Tongue (tissue), 2 donors: Measurements from ENCODE around the gene SLC22A1. TPM values are rescaled to one million over a fixed set of nuclear protein-coding genes. Genes with fewer than 3 reads are reported as not detected.
"Not testable (repeated sequence)": the region's sequence is repeated elsewhere in the genome, so short reads cannot be mapped to it uniquely, and the experiment has no call there.

Experiments
- DNase-seq: peaks from one replicate; pipeline ENCODE4 v3.0.0-alpha.2; 2015
- total RNA-seq: library from RNA; depleted of rRNA; stranded (reverse); fragments of >200 nt; gene quantifications from one replicate; pipeline ENCODE4 v1.2.3, GENCODE V29; 2014

Gene SLC22A1
- total RNA-seq, 1 donor from 2014 or later = not detected

DNA sequence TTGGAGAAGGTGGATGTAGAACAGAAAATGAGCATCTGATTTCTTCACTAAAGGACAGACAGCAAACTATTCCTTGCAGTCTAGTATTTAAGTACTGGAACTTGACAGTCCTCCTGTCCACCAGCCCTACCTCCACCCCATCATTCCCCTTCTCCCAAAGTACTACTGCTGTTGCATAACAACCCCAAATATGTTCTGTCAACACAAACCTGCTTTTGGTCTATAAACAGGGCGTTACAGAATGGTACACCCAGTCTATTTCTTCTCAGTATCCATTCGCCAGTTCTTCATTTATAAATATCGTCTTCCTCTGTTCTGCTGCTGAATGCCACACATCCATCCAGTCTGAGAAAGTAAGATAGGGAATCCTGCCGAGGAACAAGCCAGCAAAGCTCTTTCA, 27.7 kb upstream of the SLC22A1 start:
- no peak for DNase-seq

GRCh38 chr6:160095146-160095845, 26.3 kb upstream of the SLC22A1 start:
- DNase-seq = no peak

DNA sequence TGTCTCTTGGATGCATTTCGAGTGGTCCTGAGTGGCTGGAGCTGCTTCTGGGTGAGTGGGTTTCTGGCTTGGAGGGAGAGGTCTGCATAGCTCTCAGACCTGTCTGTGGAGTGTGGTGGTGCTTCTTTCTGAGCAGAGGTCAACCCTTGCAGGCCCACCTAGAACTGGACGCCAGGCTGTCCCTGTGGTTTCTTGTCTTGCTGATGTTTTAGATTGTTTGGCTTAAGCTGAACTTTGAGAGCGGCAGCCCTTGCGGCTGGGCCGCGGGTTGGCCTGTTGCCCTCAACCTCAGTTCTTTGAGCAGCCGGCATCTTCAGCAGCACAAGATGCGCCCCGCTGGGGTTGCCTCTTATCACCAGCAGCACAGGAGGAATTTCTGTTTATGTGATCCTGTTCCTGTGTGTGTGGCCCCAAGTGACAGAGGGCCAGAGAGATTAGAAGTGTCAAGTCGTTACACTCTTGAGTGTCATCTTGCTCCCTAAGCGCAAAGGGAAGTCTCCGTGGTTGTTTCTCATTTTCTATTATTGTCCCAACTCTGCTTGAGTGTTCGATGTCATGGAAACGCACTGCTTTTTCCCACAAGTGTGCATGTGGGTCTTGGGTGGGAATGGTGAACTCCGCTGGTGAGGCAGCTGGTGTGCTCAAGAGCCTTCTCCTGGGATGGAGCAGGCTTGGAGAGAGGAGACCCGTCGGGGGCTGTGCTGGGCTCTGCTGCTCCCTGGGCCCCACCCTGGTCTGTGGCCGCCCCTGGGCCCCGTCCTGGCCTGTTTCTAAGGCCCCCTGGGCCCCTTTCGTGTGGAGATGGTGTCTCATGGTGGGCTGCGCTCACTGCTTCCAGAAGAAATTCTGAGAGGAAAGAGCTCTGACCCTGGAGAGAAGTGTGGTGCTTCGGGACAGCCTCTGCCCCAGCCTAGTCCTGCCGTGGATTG, 20.1 kb upstream of the SLC22A1 start:
- DNase-seq = no peak

- DNase-seq = no peak
Observed at GRCh38 chr6:160102399-160102798, 19.2 kb upstream of the SLC22A1 start.

DNA sequence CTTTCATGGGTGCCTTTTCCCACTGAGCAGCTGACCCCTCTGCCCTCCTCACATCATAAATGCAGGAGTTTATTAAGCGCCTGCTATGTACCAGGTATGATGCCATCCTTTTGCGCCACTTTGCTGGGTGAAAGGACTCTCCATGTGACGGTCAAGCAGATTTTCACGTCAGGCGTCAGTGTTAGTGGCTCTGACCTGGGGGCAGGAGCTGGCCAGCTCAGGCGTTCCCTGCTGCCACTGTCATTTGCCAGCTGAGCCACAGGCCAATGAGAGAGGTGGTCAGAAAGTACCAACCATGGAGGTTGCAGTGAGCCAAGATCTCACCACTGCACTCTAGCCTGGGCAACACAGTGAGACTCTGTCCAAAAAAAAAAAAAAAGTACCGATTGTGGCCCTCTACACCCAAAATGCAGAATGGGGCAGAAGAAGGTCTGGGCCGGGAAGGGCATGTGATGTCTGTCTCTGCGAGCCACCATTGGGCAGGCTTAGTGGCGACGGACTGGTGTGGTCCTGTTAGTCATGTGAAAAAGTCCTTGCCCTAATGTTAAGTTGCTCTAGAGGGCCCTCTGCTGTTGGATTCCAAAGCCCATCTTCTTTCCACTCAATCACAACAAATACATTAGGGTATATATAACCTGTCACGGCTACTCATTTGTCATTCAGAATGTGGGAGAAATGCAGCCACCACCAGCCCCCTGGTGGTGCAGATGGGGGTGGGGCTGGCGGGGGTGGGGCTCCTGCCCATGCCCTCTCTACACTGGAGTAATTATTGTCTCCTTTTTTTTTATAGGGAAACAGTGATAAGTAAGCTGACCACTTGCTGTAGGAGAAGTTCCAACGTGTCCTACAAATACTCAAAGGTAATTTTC, 18.4 kb upstream of the SLC22A1 start:
- peak; percentile 27 for DNase-seq

DNA sequence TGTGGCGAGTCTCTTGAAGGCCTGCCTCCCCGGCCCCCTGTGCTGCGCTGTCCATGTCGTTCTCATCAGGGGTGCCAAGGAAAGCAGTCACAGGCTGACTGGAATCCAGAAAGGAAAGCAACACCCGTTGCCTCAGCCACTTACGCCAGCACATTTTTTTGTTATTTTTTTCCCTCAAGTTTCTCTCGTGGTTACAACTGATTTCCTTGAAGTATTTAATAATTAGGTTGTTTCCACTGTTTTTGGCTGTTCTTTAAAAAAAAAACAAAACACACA, 17.9 kb upstream of the SLC22A1 start:
- no peak for DNase-seq

DNA sequence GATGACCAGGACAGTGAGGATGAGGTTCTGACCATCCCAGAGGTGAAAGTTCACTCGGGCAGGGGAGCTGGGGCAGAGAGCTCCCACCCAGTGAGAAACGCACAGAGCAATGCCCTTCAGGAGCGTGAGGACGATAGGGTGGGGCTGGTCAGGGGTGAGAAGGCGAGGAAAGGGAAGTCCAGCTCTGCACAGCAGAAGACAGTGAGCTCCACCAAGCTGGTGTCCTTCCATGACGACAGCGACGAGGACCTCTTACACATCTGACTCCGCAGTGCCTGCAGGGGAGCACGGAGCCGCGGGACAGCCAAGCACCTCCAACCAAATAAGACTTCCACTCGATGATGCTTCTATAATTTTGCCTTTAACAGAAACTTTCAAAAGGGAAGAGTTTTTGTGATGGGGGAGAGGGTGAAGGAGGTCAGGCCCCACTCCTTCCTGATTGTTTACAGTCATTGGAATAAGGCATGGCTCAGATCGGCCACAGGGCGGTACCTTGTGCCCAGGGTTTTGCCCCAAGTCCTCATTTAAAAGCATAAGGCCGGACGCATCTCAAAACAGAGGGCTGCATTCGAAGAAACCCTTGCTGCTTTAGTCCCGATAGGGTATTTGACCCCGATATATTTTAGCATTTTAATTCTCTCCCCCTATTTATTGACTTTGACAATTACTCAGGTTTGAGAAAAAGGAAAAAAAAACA, 16.6 kb upstream of the SLC22A1 start:
- DNase-seq = no peak

DNA sequence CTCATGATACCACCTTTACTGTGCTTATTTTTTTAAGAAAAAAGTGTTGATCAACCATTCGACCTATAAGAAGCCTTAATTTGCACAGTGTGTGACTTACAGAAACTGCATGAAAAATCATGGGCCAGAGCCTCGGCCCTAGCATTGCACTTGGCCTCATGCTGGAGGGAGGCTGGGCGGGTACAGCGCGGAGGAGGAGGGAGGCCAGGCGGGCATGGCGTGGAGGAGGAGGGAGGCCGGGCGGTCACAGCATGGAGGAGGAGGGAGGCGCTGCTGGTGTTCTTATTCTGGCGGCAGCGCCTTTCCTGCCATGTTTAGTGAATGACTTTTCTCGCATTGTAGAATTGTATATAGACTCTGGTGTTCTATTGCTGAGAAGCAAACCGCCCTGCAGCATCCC, 15.6 kb upstream of the SLC22A1 start:
- DNase-seq = no peak

DNA sequence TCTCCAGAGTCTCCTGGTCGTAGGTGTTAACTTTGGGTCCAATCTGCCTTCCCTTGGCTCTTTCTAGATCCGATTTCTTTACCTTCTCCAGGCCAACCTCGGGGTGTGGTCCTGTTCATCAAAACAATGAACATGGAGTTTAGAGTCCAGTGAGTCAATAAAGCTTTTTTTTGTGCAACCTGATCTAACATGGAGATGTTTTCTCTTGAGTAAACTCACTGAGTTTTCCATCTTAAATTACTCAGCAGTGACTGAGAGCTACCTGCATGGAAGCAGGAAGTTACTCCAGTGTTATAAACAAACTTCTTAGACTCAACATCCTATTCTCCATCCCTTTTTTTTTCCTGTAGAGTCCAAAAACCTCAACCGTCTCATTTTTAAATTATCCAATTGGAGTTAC, 14.9 kb upstream of the SLC22A1 start:
- DNase-seq = no peak

- DNase-seq = no peak
Observed at GRCh38 chr6:160108077-160108476, 13.5 kb upstream of the SLC22A1 start.

- DNase-seq = peak; percentile 21
Observed at GRCh38 chr6:160110586-160111123, 11.0 kb upstream of the SLC22A1 start.

GRCh38 chr6:160111806-160112205, 9.8 kb upstream of the SLC22A1 start:
- DNase-seq = no peak

DNA sequence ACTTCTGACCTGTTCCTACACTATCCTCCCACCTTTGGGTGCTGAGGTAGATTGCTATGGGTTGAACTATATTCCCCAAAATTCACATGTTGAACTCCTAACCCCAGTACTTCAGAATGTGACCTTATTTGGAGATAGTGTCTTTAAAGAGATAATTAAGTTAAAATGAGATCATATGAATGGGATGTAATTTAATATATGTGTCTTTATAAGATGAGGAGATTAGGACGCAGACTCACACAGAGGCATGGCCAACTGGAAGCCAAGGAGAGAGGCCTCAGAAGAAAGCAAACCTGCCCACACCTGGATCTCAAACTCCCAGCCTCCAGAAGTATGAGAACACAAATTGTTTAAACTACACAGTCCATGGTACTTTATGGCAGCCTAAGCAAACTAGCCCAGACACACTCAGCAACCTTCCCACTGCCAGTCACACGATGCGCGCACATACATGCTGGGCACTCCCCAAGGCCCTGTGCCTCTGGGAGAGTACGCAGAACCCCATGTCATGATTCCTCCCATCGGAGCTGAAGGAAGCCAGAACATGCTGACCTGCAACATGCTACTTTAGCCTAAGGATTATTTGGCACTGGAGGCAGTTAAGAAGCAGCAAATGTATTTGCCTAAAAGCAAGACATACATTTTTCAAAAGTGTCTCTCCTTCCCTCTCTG, 8.9 kb upstream of the SLC22A1 start:
- DNase-seq = no peak

DNA sequence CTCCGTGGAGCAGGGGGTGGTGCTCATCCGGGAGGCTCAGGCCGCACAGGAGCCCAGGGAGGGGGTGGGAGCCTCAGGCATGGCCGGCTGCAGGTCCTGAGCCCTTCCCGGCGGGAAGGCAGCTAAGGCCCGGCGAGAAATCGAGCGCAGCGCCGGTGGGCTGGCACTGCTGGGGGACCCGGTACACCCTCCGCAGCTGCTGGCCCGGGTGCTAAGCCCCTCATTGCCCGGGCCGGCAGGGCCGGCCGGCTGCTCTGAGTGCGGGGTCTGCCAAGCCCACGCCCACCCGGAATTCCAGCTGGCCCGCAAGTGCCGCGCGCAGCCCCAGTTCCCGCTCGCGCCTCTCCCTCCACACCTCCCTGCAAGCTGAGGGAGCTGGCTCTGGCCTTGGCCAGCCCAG, 7.1 kb upstream of the SLC22A1 start:
- DNase-seq = not testable (repeated sequence)

DNA sequence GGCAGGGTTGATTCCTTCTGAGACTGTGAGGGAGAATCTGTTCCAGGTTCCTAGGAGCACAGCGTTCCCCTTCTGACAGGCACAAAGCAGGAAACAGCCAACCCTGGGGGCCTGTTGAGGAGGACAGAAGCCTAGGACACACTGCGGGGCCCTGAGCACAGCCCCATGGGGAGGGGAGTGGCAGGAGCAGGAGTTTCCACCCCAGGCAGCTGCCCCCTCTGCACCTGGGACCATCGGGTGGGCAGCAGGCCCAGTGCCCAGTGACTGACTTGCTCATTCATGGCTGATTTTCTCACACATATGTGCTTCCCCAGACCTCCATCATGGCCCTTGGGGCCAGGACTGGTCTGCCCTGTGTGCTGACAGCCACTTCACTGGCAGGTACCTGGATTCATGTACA, 6.2 kb upstream of the SLC22A1 start:
- no peak for DNase-seq

GRCh38 chr6:160116411-160116810, 5.2 kb upstream of the SLC22A1 start:
- DNase-seq = no peak

GRCh38 chr6:160117137-160117536, 4.5 kb upstream of the SLC22A1 start:
- DNase-seq = no peak

DNA sequence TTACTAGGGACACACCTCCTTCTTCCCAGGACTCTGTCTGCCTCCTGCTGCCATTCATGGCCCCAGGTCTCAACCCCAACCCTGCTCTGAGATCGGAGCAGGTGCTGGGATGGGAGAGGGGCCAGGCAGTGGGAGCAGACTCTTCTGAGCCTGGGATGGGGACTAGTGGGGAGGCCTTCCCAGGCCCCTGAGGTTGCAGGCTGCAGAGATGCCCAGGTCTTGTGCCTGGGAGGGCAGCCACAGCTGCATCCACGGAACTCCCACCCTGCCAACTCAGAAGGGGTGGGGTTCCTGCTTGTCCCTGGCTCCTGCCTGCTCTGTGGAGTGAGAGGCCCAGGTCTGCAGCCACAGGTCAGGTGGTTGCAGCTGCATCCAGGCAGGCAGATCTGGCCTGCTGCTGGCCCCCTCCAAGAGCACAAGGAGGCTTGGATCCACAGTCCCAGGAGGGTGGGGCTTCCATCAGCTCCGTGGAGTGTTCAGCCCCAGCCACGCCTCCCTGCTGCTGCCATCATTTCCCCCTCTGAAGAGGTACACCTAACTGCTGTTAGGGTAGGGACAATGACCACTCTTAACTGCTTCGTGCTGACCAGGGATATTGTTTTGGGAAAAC, 2.9 kb upstream of the SLC22A1 start:
- DNase-seq = no peak

DNA sequence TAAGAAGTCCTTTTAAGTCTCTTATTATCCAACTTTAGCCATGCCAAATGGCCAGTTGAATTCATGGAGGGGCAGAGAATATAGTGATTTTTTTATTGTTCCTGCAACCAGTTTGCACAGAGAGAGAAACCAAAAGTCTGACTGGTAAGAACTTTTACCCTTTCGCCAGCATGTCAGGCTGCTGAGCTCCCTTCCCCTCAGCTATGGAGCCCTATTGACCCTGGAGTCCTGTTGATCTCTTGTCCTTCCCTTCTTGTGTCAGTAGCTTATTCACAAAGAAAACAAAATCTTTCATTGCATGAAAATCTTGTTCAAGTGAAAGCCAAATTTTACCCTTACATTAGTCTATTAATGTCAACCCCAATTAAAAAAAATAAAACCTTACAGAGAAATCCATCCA, 1.5 kb upstream of the SLC22A1 start:
- DNase-seq = no peak

DNA sequence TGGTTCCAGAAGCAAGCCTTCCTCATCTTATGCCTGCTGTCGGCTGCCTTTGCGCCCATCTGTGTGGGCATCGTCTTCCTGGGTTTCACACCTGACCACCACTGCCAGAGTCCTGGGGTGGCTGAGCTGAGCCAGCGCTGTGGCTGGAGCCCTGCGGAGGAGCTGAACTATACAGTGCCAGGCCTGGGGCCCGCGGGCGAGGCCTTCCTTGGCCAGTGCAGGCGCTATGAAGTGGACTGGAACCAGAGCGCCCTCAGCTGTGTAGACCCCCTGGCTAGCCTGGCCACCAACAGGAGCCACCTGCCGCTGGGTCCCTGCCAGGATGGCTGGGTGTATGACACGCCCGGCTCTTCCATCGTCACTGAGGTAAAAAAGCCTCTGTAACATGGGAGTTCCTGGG, 366 bp downstream of the SLC22A1 start:
- DNase-seq = no peak

- DNase-seq = no peak
Observed at GRCh38 chr6:160122744-160123143, 1.1 kb downstream of the SLC22A1 start.
